SK-N-MC (cell line): ENCODE measurements around the gene KLK13.

Experiments used
- DNase-seq: peaks from one replicate; pipeline ENCODE4 v3.0.0-alpha.2; 2011; ENCODE audit warnings: low read depth, low spot score
- H3K27ac ChIP-seq: fragments of 200-600 bp; sonication (generic); 2 replicates; pipeline ENCODE4 v1.5.1; 2016; ENCODE audit warnings: mixed run types
- H3K36me3 ChIP-seq: fragments of 200-600 bp; sonication (generic); 2 replicates; pipeline ENCODE4 v1.6.1; 2017; ENCODE audit warnings: antibody characterized with exemption, low read length, mixed read lengths; ENCODE audit not compliant: insufficient read depth
- H3K4me3 ChIP-seq: fragments of 200-600 bp; sonication (generic); 2 replicates; pipeline ENCODE4 v1.5.1; 2016
- H3K9ac ChIP-seq: fragments of 200-600 bp; sonication (generic); 2 replicates; pipeline ENCODE4 v1.8.0; 2017; ENCODE audit warnings: mixed run types, mixed read lengths; ENCODE audit not compliant: insufficient read length
- H3K9me3 ChIP-seq: fragments of 200-600 bp; sonication (generic); 2 replicates; pipeline ENCODE4 v1.6.1; 2017; ENCODE audit warnings: low read depth, mild to moderate bottlenecking, antibody characterized with exemption, low read length, moderate library complexity, mixed read lengths
- EZH2 ChIP-seq: fragments of 200-600 bp; sonication (generic); IDR thresholded peaks from one replicate; pipeline ENCODE4 v1.6.1; 2017; ENCODE audit warnings: antibody characterized with exemption
- FOXP2 ChIP-seq: optimal IDR thresholded peaks from 2 replicates; pipeline ENCODE3; 2011; ENCODE audit warnings: mild to moderate bottlenecking, moderate library complexity; ENCODE audit not compliant: insufficient read depth; ENCODE audit errors: extremely low read length, control extremely low read depth
- POLR2AphosphoS5 ChIP-seq: IDR thresholded peaks from 2 replicates; pipeline ENCODE4 v1.6.1; 2012; ENCODE audit warnings: mild to moderate bottlenecking, low read depth, low read length, borderline replicate concordance

KLK13 gene

GRCh38 chr19:51093510-51094345 lies 28.8 kb upstream of the KLK13 start:
- H3K27ac ChIP-seq, result no peak overlapping the region
- H3K9me3 ChIP-seq, result no peaks in the 10 kb centered on the region
- H3K36me3 ChIP-seq, result peaks cover 4% of the 10 kb centered on the region; the same call in 1 of the 2 replicates
- DNase-seq, result no peak
- TF ChIP-seq FOXP2 (no peak), EZH2 (no peak), POLR2AphosphoS5 (no peak)
- H3K9ac ChIP-seq, result no peak overlapping the region
- no peak overlapping the region for H3K4me3 ChIP-seq

GRCh38 chr19:51093101-51093500 lies 28.2 kb upstream of the KLK13 start:
- DNase-seq, result no peak
- TF ChIP-seq FOXP2 (no peak), EZH2 (no peak), POLR2AphosphoS5 (no peak)
- Histone ChIP-seq H3K4me3 (no peak overlapping the region), H3K9ac (no peak overlapping the region), H3K27ac (no peak overlapping the region), H3K36me3 (peaks cover 4% of the 10 kb centered on the region; the same call in 1 of the 2 replicates), H3K9me3 (no peaks in the 10 kb centered on the region)

- H3K27ac ChIP-seq, result no peak overlapping the region
- H3K9me3 ChIP-seq, result no peaks in the 10 kb centered on the region
- no peak overlapping the region for H3K4me3 ChIP-seq
- H3K36me3 ChIP-seq, result no peaks in the 10 kb centered on the region
- H3K9ac ChIP-seq, result no peak overlapping the region
- DNase-seq, result no peak
- no peak for TF ChIP-seq FOXP2
- no peak for TF ChIP-seq EZH2
- TF ChIP-seq POLR2AphosphoS5, result no peak
These were observed 27.3 kb upstream of the KLK13 start for GRCh38 chr19:51091895-51092873.

- no peak for TF ChIP-seq POLR2AphosphoS5
- no peak for TF ChIP-seq FOXP2
- no peak for TF ChIP-seq EZH2
These were observed 26.2 kb upstream of the KLK13 start for GRCh38 chr19:51091126-51091525.

GRCh38 chr19:51090471-51090870 lies 25.6 kb upstream of the KLK13 start:
- no peaks in the 10 kb centered on the region for H3K36me3 ChIP-seq
- H3K27ac ChIP-seq, result no peak overlapping the region
- no peak overlapping the region for H3K4me3 ChIP-seq
- no peak overlapping the region for H3K9ac ChIP-seq
- TF ChIP-seq FOXP2, result no peak
- TF ChIP-seq EZH2, result no peak
- TF ChIP-seq POLR2AphosphoS5, result no peak
- no peaks in the 10 kb centered on the region for H3K9me3 ChIP-seq
- no peak for DNase-seq

More at GRCh38 chr19:51091126-51091525, 26.2 kb upstream of the KLK13 start:
- no peaks in the 10 kb centered on the region for H3K9me3 ChIP-seq
- no peaks in the 10 kb centered on the region for H3K36me3 ChIP-seq
- H3K9ac ChIP-seq, result no peak overlapping the region
- H3K4me3 ChIP-seq, result no peak overlapping the region
- H3K27ac ChIP-seq, result no peak overlapping the region
- DNase-seq, result no peak

GRCh38 chr19:51089786-51090185 lies 24.9 kb upstream of the KLK13 start:
- no peak for DNase-seq
- no peaks in the 10 kb centered on the region for H3K9me3 ChIP-seq

GRCh38 chr19:51086153-51086850 lies 21.4 kb upstream of the KLK13 start:
- DNase-seq, result no peak
- Histone ChIP-seq H3K27ac (no peak overlapping the region), H3K4me3 (no peak overlapping the region), H3K9me3 (no peaks in the 10 kb centered on the region), H3K9ac (no peak overlapping the region), H3K36me3 (no peaks in the 10 kb centered on the region)
- TF ChIP-seq EZH2 (no peak), POLR2AphosphoS5 (no peak), FOXP2 (no peak)

More at GRCh38 chr19:51089786-51090185, 24.9 kb upstream of the KLK13 start:
- TF ChIP-seq POLR2AphosphoS5, result no peak
- no peak for TF ChIP-seq EZH2
- no peak for TF ChIP-seq FOXP2
- H3K4me3 ChIP-seq, result no peak overlapping the region
- no peak overlapping the region for H3K9ac ChIP-seq
- H3K27ac ChIP-seq, result no peak overlapping the region
- no peaks in the 10 kb centered on the region for H3K36me3 ChIP-seq

GRCh38 chr19:51084505-51084904 lies 19.6 kb upstream of the KLK13 start:
- no peak for DNase-seq

More at GRCh38 chr19:51084505-51084904, 19.6 kb upstream of the KLK13 start:
- Histone ChIP-seq H3K9ac (no peak overlapping the region), H3K27ac (no peak overlapping the region), H3K4me3 (no peak overlapping the region), H3K36me3 (no peaks in the 10 kb centered on the region), H3K9me3 (no peaks in the 10 kb centered on the region)
- TF ChIP-seq FOXP2 (no peak), EZH2 (no peak), POLR2AphosphoS5 (no peak)
